ENCODE results near the gene MYO9A.
A peak's percentile ranks its signal among the peaks of the same experiment; 100 is the strongest.

MYO9A gene

DNA sequence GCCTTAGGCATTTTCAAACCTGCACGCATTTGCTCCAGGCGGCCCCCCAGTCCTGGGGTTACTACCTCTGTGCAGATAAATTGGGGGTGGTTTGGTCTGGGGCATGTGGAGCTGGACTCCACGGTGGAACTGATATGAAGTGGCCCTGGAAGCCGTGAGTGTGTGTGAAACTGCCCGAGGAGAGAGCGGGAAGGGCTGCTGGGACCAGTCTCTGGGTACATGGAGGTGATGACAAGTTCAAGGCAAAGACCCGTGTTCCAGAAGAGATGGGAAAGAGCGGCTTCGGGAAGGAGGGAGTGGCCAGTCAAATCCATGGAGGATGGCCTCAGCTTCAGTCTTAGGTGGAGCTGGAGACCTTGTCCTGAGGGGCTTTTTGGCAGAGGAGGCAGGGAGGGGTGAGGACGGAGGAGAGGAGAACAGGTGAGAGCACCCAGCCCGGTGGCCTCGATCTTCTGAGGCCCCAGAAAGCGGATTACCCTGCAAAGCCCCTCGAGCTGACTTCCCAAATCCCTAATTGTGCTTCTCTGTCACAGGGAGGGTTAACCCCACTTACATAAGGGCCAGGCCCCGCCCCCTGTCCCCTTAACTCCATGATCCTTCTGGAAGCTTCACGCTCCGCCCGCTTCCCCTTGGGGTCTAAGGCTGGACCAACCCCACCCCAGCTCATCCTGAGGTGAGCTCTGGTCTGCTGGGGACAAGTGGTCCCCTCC is 309.5 kb downstream of the MYO9A start:
- TF ChIP-seq, protein P1, sequence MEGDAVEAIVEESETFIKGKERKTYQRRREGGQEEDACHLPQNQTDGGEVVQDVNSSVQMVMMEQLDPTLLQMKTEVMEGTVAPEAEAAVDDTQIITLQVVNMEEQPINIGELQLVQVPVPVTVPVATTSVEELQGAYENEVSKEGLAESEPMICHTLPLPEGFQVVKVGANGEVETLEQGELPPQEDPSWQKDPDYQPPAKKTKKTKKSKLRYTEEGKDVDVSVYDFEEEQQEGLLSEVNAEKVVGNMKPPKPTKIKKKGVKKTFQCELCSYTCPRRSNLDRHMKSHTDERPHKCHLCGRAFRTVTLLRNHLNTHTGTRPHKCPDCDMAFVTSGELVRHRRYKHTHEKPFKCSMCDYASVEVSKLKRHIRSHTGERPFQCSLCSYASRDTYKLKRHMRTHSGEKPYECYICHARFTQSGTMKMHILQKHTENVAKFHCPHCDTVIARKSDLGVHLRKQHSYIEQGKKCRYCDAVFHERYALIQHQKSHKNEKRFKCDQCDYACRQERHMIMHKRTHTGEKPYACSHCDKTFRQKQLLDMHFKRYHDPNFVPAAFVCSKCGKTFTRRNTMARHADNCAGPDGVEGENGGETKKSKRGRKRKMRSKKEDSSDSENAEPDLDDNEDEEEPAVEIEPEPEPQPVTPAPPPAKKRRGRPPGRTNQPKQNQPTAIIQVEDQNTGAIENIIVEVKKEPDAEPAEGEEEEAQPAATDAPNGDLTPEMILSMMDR (IDR thresholded peaks at IDR 0.05; ENCODE audit: low read length, missing control alignments): no peak
- no peak for DNase-seq (ENCODE audit: low read depth)
- no peak overlapping the region for H3K4me3 ChIP-seq (replicated peaks; ENCODE audit: low read depth, low read length)

DNA sequence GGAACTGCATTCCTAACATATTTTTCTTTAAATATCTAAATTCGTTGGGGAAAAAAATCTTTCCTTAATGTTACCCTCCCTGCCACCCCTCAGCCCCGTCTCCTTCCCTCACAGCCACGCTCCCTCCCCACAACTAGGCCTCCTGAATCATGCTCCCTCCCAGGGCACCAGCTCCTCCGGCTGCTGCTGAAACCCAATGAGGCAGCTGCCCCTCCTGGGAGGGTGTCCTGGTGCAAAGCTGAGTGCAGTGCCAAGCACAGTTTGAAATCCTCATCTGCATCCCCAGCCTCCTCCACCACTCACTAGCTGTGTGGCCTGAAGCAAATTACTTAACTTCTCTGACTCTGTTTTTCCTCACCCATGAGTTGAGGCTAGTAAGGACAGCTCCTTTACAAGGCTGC is 310.3 kb downstream of the MYO9A start:
- DNase-seq (ENCODE audit: low read depth): peak; percentile 24

DNA sequence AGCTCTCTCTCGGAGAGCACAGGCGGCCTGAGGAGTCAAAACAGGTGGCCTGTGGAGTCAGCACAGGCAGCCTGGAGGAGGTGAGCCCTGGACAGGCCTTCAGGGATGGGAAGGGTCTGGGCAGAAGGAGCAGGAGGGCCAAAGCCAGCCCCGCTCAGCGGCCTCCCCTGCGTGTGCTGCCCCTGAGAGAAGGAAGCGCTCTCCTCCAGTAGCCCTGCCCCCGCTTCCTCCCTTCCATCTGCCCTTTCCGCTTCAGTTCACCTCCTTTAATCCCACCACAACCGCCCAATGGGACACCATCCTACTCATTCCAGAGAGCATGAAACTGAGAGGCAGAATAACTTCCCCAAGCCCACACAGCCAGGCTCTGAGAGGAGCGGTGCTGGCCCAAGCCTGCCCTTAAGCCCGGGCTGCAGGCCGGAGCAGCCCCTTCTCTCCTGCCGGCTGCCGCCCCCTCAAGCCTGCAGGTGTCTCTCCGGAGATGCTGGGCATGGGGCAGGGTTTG is 310.8 kb downstream of the MYO9A start:
- H3K4me3 ChIP-seq (replicated peaks; ENCODE audit: low read depth, low read length): no peak overlapping the region
- TF ChIP-seq, protein P1 (IDR thresholded peaks at IDR 0.05; ENCODE audit: low read length, missing control alignments): no peak
- DNase-seq (ENCODE audit: low read depth): no peak

More for the DNA sequence above, 310.3 kb downstream of the MYO9A start:
- no peak overlapping the region for H3K4me3 ChIP-seq (replicated peaks; ENCODE audit: low read depth, low read length)
- TF ChIP-seq, protein P1 (IDR thresholded peaks at IDR 0.05; ENCODE audit: low read length, missing control alignments): no peak

DNA sequence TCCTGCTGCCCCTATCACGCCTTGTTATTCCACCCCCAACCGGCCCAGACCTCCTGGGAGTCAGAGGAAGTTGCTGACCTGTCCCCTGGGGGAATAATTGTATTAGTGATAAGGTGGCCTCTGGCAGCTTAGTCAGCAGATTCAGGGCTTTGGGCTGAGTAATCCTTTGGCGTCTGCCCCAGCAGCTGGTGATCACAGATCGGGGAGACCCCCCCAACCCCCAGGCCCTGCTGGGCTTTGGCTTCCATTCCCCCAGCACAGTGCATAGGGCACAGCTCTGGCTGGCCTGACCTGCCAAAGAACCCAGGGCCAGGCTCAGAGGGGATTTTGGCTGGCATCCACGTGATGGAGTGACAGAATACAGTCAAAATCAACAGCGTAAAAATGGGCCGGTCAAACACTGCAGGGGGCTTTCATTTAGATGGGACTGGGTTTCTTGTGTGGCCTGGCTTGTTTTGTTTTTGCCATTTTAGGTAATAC is 311.5 kb downstream of the MYO9A start:
- H3K4me3 ChIP-seq (replicated peaks; ENCODE audit: low read depth, low read length): no peak overlapping the region
- peak; percentile 47 for DNase-seq (ENCODE audit: low read depth)
- TF ChIP-seq, protein P1 (IDR thresholded peaks at IDR 0.05; ENCODE audit: low read length, missing control alignments): no peak

DNA sequence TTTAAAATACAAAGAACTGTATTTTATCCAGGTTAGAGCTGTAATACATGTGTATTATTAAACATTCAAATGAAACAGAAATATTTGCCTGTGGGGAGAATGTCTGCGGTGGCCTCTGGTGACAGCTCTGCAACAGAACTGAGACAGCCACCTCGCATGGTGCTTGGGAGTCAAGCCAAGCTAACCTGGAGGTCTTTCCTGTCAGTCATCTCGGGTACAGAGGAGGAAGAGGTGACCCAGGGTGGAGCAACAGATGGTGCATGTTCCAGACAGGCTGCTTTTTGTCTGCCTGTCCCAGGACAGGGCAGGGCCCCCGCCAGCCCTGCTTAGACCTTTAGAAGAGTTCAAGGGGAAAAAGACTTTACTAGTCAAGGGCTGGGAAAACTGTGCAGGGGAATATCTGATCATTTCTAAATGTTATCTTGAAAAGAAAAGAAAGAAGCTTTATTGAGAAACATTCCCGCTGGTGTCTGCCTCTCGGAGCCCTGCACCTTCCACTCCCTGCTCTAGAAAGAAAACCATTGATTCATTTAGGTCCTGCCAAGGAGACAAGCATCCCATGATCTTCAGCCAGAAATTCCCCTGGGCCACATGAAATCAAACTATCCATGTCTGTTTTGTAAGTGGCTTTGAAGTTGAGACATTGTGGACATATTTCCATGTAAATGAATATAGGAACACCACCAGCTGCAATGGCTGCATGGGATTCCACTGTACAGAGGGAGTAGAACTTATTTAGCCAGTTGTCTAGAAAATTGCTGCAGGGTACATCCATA is 313.1 kb downstream of the MYO9A start:
- DNase-seq (ENCODE audit: low read depth): no peak
- H3K4me3 ChIP-seq (replicated peaks; ENCODE audit: low read depth, low read length): no peak overlapping the region
- TF ChIP-seq, protein P1 (IDR thresholded peaks at IDR 0.05; ENCODE audit: low read length, missing control alignments): no peak

DNA sequence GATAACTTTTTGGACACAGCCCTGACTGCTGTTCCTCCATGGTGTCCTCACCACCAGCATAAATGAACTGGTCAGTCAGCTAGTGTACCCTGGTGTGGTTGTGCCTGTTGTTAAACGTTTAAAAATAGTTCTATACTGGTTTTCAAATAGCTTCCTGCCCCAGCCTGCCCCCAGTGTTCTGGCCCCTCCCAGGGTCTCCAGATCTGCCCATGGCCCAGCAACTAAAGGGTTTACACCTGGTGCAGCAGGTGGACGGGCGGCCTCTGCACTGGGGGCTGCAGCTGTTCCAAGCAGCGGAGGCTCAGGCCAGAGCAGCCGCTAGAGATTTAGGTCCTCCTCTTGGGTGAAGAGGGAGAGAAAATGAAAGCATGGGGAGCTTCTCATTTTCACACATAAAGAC is 313.7 kb downstream of the MYO9A start:
- H3K4me3 ChIP-seq (replicated peaks; ENCODE audit: low read depth, low read length): no peak overlapping the region
- TF ChIP-seq, protein P1 (IDR thresholded peaks at IDR 0.05; ENCODE audit: low read length, missing control alignments): no peak
- no peak for DNase-seq (ENCODE audit: low read depth)

All from fibroblast of pulmonary artery (primary cell).